ENCODE measurements around the gene SLC1A2. TPM values are rescaled to one million over a fixed set of nuclear protein-coding genes. Genes with fewer than 3 reads are reported as not detected.

The SLC1A2 gene
- total RNA-seq, 1 experiment from 2014 or later = 0.50 TPM

GRCh38 chr11:35308157-35308556 lies 111.2 kb downstream of the SLC1A2 start:
- Mint-ChIP-seq H3K4me1 (peaks cover 3 to 8% of the 10 kb centered on the region in 2 experiments; a peak in 3 of 4 replicates), H3K27ac (no peak overlapping the region), H3K27me3 (ENCODE audit: low read depth) (peaks cover 7% of the 10 kb centered on the region; the same call in 1 of the 2 replicates), H3K36me3 (ENCODE audit: insufficient read depth in 1 of 3, low read depth in 3 of 3) (no peaks in the 10 kb centered on the region), H3K4me3 (no peak overlapping the region), H3K9me3 (no peaks in the 10 kb centered on the region)
- no CpG with 5 or more reads among the region's 9 CpGs for WGBS (ENCODE audit: extremely low coverage, insufficient read length, low lambda C conversion rate)
- Histone ChIP-seq H3K56ac (ENCODE audit: insufficient read length, low read depth, low read length) (no peak overlapping the region), H2BK20ac (ENCODE audit: low read depth, low read length, poor library complexity, severe bottlenecking) (no peak overlapping the region), H3K79me1 (ENCODE audit: insufficient read depth, low read depth, low read length, poor library complexity, severe bottlenecking) (no peaks in the 10 kb centered on the region), H2BK120ac (ENCODE audit: low read depth, low read length, poor library complexity, severe bottlenecking) (no peak overlapping the region), H2AFZ (ENCODE audit: low read length) (no peak overlapping the region), H2BK15ac (ENCODE audit: low read depth, low read length) (no peak overlapping the region), H4K20me1 (ENCODE audit: control insufficient read depth, insufficient read depth, insufficient read length) (no peaks in the 10 kb centered on the region), H3K27ac (ENCODE audit: insufficient read length, low read depth, low read length) (no peak overlapping the region), H4K8ac (replicated peaks; ENCODE audit: insufficient read length, low read depth, low read length) (no peak overlapping the region), H3K4ac (ENCODE audit: low read depth, low read length) (no peak overlapping the region), H3K4me2 (ENCODE audit: insufficient read depth, insufficient read length, low read length) (no peak overlapping the region), H2AK5ac (ENCODE audit: insufficient read length, low read length) (no peak overlapping the region), H3K9ac (ENCODE audit: extremely low read depth, insufficient read length, low read length) (no peak overlapping the region), H3K9me3 (ENCODE audit: control insufficient read depth, low read depth, low read length) (no peaks in the 10 kb centered on the region), H3K14ac (ENCODE audit: insufficient read depth, low read length) (no peak overlapping the region), H2BK5ac (ENCODE audit: insufficient read length, low read length) (no peak overlapping the region), H3K23ac (ENCODE audit: insufficient read length, low read depth, low read length) (no peak overlapping the region), H4K5ac (ENCODE audit: insufficient read length, low read depth, low read length) (no peak overlapping the region), H3K4me1 (ENCODE audit: insufficient read depth, low read length) (no peaks in the 10 kb centered on the region), H3K79me2 (ENCODE audit: insufficient read depth, low read length) (no peaks in the 10 kb centered on the region), H2BK12ac (ENCODE audit: insufficient read length, low read depth, low read length) (no peak overlapping the region), H3K18ac (ENCODE audit: insufficient read length, low read depth, low read length) (no peak overlapping the region), H4K91ac (ENCODE audit: insufficient read length, low read depth, low read length) (no peak overlapping the region), H3K27me3 (ENCODE audit: insufficient read depth, low read length) (no peaks in the 10 kb centered on the region), H3K23me2 (ENCODE audit: insufficient read length, low read depth, low read length, poor library complexity, severe bottlenecking) (no peaks in the 10 kb centered on the region), H3T11ph (ENCODE audit: low read length) (no peak overlapping the region)
- DNase-seq = no peak
- no peak for TF ChIP-seq CTCF (conservative IDR thresholded peaks at IDR 0.05)

All from H9 (cell line).